Stimulated activated CD4-positive, alpha-beta T cell treated with anti-CD3 and anti-CD28 coated beads, Interleukin-4, amount 100 ng/mL, for 1 hour (primary cell): ENCODE measurements around the gene CREG1.

ENCODE experiments used
- DNase-seq: peaks from one replicate; pipeline ENCODE4 v3.0.0-alpha.2; 2020

CREG1 gene

GRCh38 chr1:167502719-167503462 is 50.7 kb downstream of the CREG1 start:
- no peak for DNase-seq

- DNase-seq: no peak
Measured at GRCh38 chr1:167502192-167502551, 51.4 kb downstream of the CREG1 start.

- DNase-seq: peak; percentile 46
Measured at GRCh38 chr1:167501515-167502191, 51.9 kb downstream of the CREG1 start.

GRCh38 chr1:167500283-167500860 is 53.2 kb downstream of the CREG1 start:
- DNase-seq: no peak

- DNase-seq: no peak
Measured at GRCh38 chr1:167499664-167500101, 53.9 kb downstream of the CREG1 start.

GRCh38 chr1:167499106-167499505 is 54.5 kb downstream of the CREG1 start:
- no peak for DNase-seq

GRCh38 chr1:167496797-167497619 is 56.6 kb downstream of the CREG1 start:
- no peak for DNase-seq

- DNase-seq: no peak
Measured at GRCh38 chr1:167493372-167493771, 60.2 kb downstream of the CREG1 start.

GRCh38 chr1:167492481-167492910 is 61.1 kb downstream of the CREG1 start:
- peak; percentile 51 for DNase-seq

GRCh38 chr1:167491586-167492461 is 61.7 kb downstream of the CREG1 start:
- DNase-seq: peak; percentile 38
